GM12878 (cell line): ENCODE measurements around the gene C1orf174.

Experiments
- CHD2 ChIP-seq: IDR thresholded peaks from 2 replicates; pipeline ENCODE4 v1.6.1; 2011; ENCODE audit warnings: low read depth, low read length, improper control_type of control experiment, borderline replicate concordance
- RAD21 ChIP-seq: IDR thresholded peaks from 2 replicates; pipeline ENCODE4 v1.6.1; 2011; ENCODE audit warnings: mild to moderate bottlenecking, low read depth, low read length, moderate library complexity; ENCODE audit not compliant: insufficient read depth

DNA sequence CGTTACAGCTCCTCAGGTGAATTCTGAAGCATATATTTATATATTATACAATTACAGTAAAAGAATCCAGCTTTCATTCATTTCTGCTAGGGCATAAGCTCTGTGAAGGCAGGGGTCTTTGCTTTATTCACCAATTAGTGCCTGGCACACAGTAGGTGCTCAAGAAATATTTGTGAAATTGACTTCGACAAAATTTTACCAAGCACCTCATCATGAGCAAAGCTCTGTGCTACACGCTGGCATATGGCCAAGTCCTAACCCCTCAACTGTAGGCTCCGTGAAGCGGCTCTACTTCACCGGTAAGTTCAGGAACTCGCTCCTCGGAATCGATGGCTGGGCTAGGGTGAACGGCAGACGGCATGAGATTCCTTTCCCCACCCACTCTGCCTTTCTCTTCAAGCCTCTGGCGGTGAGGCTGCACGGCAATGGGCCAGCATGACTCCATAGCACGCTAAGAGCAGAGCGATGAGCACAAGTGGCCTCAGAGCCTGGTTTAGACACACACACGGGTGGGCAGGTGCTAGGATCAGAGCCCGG is 8.7 kb downstream of the C1orf174 start:
- TF ChIP-seq CHD2 (no peak), RAD21 (no peak)
